Suprapubic skin (tissue), 3 donors: Measurements from ENCODE around the gene PUSL1.

ENCODE experiments used
- EP300 ChIP-seq: sonication (generic); formaldehyde crosslinking; IDR thresholded peaks from one replicate; pipeline ENCODE4 v1.6.1; 2017; ENCODE audit warnings: antibody characterized with exemption
- TF ChIP-seq, protein P1 (sequence below), 2 donors: fragments of 200-600 bp in 1 of 2; fragments of 450-650 bp in 1 of 2; sonication (generic) in 1 of 2; IDR thresholded peaks; one replicate each; pipeline ENCODE4 v1.5.1; 2016 to 2019; ENCODE audit warnings: antibody characterized with exemption in 2 of 2, mild to moderate bottlenecking in 1 of 2, moderate library complexity in 1 of 2

DNA sequence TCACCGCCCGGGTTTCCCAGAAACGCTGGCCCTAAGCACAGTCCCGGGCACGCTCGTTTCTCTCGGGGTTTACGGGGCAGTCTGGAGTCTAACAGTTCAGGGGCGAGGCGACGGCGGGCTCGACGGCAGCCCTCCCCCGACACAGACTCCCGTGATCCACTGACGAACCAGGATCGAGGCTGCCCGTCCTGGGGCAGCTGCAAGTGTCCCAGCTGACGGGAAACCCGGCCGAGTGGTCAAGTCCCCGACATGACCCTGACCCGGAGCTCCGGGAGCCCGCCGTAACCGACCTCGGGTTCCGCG lies 35.2 kb upstream of the PUSL1 start:
- TF ChIP-seq, protein P1, sequence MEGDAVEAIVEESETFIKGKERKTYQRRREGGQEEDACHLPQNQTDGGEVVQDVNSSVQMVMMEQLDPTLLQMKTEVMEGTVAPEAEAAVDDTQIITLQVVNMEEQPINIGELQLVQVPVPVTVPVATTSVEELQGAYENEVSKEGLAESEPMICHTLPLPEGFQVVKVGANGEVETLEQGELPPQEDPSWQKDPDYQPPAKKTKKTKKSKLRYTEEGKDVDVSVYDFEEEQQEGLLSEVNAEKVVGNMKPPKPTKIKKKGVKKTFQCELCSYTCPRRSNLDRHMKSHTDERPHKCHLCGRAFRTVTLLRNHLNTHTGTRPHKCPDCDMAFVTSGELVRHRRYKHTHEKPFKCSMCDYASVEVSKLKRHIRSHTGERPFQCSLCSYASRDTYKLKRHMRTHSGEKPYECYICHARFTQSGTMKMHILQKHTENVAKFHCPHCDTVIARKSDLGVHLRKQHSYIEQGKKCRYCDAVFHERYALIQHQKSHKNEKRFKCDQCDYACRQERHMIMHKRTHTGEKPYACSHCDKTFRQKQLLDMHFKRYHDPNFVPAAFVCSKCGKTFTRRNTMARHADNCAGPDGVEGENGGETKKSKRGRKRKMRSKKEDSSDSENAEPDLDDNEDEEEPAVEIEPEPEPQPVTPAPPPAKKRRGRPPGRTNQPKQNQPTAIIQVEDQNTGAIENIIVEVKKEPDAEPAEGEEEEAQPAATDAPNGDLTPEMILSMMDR (IDR thresholded peaks at IDR 0.05) = no peak
- no peak for TF ChIP-seq EP300
